GM12892 (cell line): ENCODE data around the gene ABHD14A.

ENCODE experiments used
- POLR2A ChIP-seq: IDR thresholded peaks from 2 replicates; pipeline ENCODE4 v1.6.1; 2011; ENCODE audit warnings: low read depth, low read length, control low read depth
- TAF1 ChIP-seq: IDR thresholded peaks from 2 replicates; pipeline ENCODE4 v1.6.1; 2011; ENCODE audit warnings: low read depth, mild to moderate bottlenecking, control low read depth, low read length, borderline replicate concordance

DNA sequence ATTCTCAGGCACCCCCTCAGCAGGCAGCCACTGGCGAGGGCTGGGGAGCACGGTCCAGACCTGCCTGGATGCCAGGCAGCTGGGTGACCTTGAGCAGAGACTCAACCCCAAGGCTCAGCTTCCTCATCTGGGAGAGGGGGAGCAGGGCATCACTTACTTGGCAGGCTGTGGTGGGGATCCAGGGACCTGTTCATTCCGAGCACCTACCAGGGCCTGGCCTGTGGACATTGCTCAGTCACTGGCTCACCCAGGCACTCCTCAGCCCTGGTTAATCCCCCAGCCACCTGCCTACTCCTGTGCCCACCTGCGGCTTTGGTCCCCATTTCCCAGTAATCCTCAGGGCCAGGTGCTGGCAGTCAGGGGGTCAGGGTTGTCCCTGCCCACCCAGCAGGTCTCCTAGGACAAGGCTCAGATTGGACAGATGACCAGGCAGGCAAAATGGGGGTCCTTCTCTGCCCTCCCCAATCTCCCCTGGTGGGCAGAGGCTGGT is 30.1 kb downstream of the ABHD14A start:
- TF ChIP-seq POLR2A: no peak
- no peak for TF ChIP-seq TAF1
